Right ventricle myocardium superior (tissue), 1 donor: ENCODE data around the gene EPHB6. TPM values are rescaled to one million over a fixed set of nuclear protein-coding genes. Genes with fewer than 3 reads are reported as not detected.

Source experiments
- ATAC-seq: fragments of 200-7000 bp; cut with Tn5 transposase; one replicate; pipeline ENCODE4 v1.9.1; 2020; ENCODE audit warnings: mild to moderate bottlenecking; ENCODE audit not compliant: poor library complexity
- DNase-seq: peaks from one replicate; pipeline ENCODE4 v3.0.0-alpha.2; 2020
- intact Hi-C: fragments of 100-400 bp; cut with DNase I; formaldehyde crosslinking; loops from one replicate; pipeline ENCODE4 v1.11.2; 2022
- total RNA-seq: library from RNA; stranded (reverse); fragmentation: NEBNext Ultra II Directional; extraction: Animal tissue kit (Norgen Biotek cat#: 25700); gene quantifications from one replicate; pipeline ENCODE4 v1.2.1, GENCODE V29; 2021
- donor health status: DM: no; HTN: yes; CAD: no; lungs with severe emphysema.

EPHB6 gene
- total RNA-seq, 1 donor from 2014 or later: 2.6 TPM

DNA sequence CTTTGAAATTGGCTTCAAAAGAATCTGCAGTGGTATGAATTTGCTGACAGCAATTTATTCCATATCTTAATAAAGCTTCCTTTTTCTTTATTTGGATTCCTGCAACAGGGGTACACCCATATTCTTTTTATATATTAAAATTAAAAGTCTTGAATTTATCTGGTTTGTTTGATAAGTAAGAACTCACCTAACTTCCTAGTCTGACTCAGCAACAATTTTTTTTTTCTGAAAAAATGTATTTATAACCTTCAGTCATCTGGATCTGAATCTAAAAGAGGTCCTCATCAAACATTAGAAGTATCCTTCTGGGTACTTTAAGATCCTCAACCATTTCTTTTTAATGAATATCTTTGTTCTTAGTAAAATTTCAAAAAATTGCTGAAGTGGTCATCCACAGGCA lies 4.5 kb downstream of the EPHB6 start:
- DNase-seq: no peak
- ATAC-seq: no peak
- intact Hi-C loops: loop anchor here (10.0 kb wide), 2 partner anchors 145 to 355 kb away; no protein-coding TSS in a partner anchor

DNA sequence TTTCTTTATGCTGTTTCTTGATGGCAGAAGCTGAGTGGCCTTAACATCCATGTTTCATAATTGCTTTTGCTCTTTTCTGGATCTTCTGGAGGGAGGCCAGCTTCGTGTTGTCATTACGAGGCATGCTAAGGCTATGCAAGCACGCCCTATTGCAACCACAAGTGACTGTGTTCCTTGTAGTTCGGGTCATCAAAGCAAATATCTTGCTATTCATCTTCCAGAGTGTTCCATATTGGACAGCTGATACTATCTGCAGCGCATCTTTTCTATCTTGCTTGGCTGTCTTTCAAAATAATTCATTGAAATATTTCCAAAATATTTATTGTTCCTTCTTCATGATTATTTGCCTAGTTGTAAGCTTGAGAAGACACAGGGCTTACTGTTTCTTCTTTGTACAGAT lies 5.0 kb downstream of the EPHB6 start:
- ATAC-seq: no peak
- no peak for DNase-seq
- intact Hi-C loops: loop anchor here (10.0 kb wide), 2 partner anchors 145 to 355 kb away; no protein-coding TSS in a partner anchor

DNA sequence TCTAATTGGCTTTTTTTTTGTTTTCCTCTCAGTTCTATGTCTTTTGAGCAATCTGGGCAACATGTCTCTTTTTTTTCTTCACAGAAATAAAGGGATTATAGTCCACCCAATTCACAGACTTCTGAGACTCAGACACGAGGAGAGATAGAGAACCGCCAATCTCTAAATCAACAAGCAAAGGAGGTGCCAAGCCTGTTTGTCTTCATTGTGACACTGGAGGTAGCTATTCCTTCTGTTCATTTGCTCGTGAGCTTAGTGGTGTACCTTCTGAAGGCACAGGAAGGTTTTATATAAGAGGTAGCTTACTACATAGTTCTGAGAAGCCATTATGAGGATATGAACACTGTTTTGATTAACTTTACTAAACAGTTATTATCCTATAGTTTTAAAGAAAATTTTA lies 6.1 kb downstream of the EPHB6 start:
- ATAC-seq: no peak
- intact Hi-C loops: no loop called here

DNA sequence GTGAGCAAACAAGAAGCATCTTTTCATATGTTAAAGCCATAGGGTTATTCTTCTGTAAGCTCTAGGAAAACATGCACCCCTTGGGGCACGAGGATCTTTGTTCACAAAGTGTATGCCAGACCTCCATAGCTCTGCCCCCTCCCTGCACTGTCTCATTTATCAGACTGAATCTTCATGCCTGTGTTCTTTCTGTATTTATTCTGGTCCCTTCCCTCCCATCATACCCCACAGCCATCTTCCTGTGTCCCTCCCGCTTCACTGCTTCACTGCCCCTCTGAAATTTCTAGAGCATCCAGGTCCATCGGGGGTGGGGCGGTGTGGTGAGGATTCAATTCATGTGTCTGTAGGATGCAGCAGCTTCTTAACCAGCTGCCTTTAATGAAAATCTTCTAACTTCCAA lies 7.5 kb downstream of the EPHB6 start:
- no peak for ATAC-seq

More for the DNA sequence above, 6.1 kb downstream of the EPHB6 start:
- DNase-seq: no peak

DNA sequence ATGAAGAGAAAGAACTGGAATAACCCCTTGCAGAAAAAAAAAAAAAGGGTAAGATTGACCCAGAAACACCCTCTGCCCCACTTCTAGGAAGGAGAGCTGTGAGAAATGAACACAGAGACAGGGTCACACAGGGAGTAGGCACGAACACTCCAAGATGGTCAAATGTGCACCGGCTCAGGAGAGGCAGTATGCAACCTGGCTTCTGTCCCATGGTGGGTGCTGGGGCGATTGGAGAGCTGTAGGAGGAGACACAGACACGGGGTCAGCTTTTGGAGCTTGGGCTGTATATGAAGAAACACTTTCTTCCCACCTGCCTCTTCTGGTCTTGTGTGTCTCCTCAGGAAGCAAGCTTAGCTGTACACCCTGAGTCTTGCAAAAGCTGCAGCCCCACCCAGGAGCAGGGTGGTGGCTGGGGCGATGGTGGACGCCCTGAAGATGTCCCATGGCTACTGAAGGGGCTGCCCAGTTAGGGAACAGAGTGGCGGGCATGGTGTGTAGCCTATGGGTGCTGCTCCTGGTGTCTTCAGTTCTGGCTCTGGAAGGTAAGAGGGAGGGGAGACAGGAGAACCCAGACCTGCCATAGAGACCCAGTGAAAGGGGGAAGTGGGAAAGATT lies 8.0 kb downstream of the EPHB6 start:
- intact Hi-C loops: no loop called here
- ATAC-seq: no peak

More for the DNA sequence above, 7.5 kb downstream of the EPHB6 start:
- intact Hi-C loops: no loop called here
- no peak for DNase-seq

DNA sequence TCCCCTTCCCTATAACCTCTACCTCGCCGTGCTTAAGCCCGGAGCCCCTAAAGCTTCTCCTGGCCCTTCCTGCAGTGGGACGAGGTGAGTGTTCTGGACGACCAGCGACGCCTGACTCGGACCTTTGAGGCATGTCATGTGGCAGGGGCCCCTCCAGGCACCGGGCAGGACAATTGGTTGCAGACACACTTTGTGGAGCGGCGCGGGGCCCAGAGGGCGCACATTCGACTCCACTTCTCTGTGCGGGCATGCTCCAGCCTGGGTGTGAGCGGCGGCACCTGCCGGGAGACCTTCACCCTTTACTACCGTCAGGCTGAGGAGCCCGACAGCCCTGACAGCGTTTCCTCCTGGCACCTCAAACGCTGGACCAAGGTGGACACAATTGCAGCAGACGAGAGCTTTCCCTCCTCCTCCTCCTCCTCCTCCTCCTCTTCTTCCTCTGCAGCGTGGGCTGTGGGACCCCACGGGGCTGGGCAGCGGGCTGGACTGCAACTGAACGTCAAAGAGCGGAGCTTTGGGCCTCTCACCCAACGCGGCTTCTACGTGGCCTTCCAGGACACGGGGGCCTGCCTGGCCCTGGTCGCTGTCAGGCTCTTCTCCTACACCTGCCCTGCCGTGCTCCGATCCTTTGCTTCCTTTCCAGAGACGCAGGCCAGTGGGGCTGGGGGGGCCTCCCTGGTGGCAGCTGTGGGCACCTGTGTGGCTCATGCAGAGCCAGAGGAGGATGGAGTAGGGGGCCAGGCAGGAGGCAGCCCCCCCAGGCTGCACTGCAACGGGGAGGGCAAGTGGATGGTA lies 9.2 kb downstream of the EPHB6 start:
- intact Hi-C loops: no loop called here
- ATAC-seq (no peak), DNase-seq (no peak)

More for the DNA sequence above, 8.0 kb downstream of the EPHB6 start:
- no peak for DNase-seq

- ATAC-seq: no peak
- intact Hi-C loops: no loop called here
- DNase-seq: no peak
Measured at GRCh38 chr7:142864980-142865747, 10.3 kb downstream of the EPHB6 start.

- DNase-seq (no peak), ATAC-seq (no peak)
- intact Hi-C loops: no loop called here
Measured at GRCh38 chr7:142865766-142866165, 10.9 kb downstream of the EPHB6 start.

DNA sequence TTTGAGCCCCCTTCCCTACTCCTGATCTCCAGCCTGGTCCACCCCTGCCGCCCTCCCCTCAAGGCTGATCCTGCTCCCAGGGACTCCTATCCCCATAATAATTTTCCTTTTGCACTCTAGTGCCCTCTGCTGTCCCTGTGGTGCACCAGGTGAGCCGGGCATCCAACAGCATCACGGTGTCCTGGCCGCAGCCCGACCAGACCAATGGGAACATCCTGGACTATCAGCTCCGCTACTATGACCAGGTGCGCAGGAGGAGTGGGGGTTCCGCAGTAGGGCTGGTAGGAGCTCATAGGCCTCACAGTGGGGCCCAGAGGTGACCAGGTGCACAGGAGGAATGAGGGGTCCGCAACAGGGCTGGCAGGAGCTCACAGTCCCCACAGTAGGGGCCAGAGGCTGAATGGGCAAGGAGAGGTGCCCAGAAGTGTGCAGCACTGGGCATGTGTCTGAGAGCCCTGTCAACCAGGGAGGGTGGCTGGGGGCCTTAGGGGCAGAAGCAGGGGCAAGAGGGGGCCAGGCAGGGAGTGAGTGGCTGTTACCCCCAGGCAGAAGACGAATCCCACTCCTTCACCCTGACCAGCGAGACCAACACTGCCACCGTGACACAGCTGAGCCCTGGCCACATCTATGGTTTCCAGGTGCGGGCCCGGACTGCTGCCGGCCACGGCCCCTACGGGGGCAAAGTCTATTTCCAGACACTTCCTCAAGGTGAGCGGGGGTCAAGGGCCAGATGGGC lies 11.7 kb downstream of the EPHB6 start:
- DNase-seq: no peak
- peak; percentile 76 for ATAC-seq
- intact Hi-C loops: no loop called here

DNA sequence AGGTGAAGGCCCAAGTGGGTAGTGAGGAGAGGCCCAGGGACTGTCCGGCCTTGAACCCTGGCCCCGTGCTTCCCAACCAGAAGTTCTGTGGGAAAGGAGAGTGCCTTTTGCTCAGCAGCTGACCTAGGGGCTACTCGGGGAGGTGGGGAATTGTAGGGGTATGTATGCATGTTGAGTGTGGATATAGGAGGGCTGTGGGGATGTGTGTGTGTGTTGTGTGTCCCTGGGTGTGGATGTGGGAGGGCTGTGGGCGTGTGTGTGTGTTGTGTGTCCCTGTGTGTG lies 12.2 kb downstream of the EPHB6 start:
- no peak for DNase-seq
- ATAC-seq: no peak
- intact Hi-C loops: no loop called here

DNA sequence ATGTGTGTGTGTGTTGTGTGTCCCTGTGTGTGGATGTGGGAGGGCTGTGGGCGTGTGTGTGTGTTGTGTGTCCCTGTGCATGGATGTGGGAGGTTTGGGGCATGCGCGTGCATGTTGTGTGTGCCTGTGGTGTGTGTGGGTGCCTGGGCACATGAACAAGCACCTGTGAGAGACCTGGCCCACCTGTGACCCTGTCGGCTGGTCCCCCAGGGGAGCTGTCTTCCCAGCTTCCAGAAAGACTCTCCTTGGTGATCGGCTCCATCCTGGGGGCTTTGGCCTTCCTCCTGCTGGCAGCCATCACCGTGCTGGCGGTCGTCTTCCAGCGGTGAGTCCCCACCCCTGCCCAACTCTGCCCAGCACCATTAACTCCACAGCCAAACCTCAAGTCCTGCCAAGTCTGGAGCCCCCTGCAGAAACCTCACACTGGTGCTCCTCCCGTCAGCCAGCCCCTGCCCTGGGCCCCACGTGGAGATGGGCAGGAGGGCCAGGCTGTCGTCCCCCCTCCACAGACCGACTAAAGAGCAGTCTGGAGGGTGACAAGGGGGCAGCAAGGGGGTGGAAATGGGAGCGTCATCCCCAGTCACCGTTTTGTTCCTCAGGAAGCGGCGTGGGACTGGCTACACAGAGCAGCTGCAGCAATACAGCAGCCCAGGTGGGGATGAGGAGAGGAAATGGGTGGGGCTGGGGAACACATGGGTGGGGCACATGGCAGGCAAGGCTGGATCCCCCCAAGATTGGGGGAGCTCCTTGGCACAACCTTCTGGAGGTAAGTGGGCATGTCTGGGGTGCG lies 12.7 kb downstream of the EPHB6 start:
- ATAC-seq: no peak
- DNase-seq: no peak
- intact Hi-C loops: no loop called here

- no peak for ATAC-seq
- DNase-seq: no peak
- intact Hi-C loops: no loop called here
Measured at GRCh38 chr7:142868188-142868985, 13.5 kb downstream of the EPHB6 start.

GRCh38 chr7:142868986-142869415 lies 14.1 kb downstream of the EPHB6 start:
- ATAC-seq: no peak
- intact Hi-C loops: no loop called here
- DNase-seq: no peak

DNA sequence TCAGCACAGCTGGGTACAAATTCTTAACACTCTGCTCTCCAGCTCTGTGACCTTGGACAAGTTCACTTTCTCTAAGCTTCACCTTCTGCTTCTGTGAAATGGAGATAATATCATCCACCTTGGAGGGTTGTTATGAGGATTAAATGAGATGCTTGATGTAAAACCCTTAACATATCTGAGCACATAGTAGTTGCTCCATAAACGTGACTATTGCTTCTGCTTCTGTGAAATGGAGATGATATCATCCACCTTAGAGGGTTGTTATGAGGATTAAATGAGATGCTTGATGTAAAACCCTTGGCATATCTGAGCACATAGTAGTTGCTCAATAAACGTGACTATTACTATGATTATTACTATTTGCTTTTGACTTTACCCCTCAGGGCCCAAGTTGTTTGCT lies 14.6 kb downstream of the EPHB6 start:
- intact Hi-C loops: no loop called here
- DNase-seq (no peak), ATAC-seq (no peak)

- intact Hi-C loops: no loop called here
- DNase-seq (no peak), ATAC-seq (no peak)
Measured at GRCh38 chr7:142870147-142870559, 15.3 kb downstream of the EPHB6 start.

DNA sequence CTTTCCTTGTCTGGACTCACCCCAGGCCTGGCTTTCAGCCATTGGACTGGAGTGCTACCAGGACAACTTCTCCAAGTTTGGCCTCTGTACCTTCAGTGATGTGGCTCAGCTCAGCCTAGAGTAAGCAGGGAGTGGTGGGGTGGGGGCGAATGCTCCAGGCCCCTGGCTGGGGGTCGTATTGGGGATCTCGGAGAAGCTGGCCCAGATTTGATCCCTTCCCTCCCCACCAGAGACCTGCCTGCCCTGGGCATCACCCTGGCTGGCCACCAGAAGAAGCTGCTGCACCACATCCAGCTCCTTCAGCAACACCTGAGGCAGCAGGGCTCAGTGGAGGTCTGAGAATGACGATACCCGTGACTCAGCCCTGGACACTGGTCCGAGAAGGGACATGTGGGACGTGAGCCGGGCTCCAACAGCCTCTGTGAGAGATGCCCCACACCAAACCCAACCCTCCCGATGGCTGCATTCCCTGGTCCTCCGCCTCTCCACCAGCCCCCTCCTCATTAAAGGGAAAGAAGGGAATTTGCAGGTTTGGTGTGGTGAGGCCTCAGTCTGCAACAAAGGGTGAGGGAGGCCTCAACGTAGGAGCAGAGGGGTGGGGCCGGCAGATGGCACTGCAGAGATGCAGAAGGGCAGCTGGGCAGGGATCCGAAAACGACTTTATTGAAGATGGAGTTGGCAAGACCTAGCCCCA lies 15.8 kb downstream of the EPHB6 start:
- no peak for ATAC-seq
- DNase-seq: no peak
- intact Hi-C loops: no loop called here
